T-helper 1 cell (primary cell): ENCODE data around the gene PDK1.
"Not testable (repeated sequence)": the region's sequence is repeated elsewhere in the genome, so short reads cannot be mapped to it uniquely, and the experiment has no call there.

Experiments used
- DNase-seq, 5 donors: peaks; one replicate each; pipeline ENCODE4 v3.0.0-alpha.2; 2012 to 2020
- total RNA-seq, 4 donors: gene quantifications; one replicate each; lab custom pipeline; 2026; lab: John Stamatoyannopoulos, UW

PDK1 gene
- 36.7 to 76.7 (median 43.3) reads per million in 4 donors for total RNA-seq

- peak; percentile 82 to 91 (median 87) for DNase-seq
Measured at GRCh38 chr2:172555522-172556283, at the start of gene PDK1. PDK1 (plus strand) TSS chr2:172556090; CDS start chr2:172556151, 61 bp downstream.

- DNase-seq = no peak
Measured at GRCh38 chr2:172507199-172507598, 48.7 kb upstream of the PDK1 start.

GRCh38 chr2:172510088-172510487 is 45.8 kb upstream of the PDK1 start:
- no peak for DNase-seq

- DNase-seq = no peak
Measured at GRCh38 chr2:172510548-172510947, 45.3 kb upstream of the PDK1 start.

GRCh38 chr2:172512810-172513523 is 42.9 kb upstream of the PDK1 start:
- no peak for DNase-seq

- DNase-seq = no peak
Measured at GRCh38 chr2:172513524-172513900, 42.4 kb upstream of the PDK1 start.

GRCh38 chr2:172513935-172514586 is 41.8 kb upstream of the PDK1 start:
- no peak for DNase-seq

GRCh38 chr2:172516299-172516698 is 39.6 kb upstream of the PDK1 start:
- no peak for DNase-seq

GRCh38 chr2:172518995-172519394 is 36.9 kb upstream of the PDK1 start:
- DNase-seq = no peak

- no peak for DNase-seq
Measured at GRCh38 chr2:172525601-172526000, 30.3 kb upstream of the PDK1 start.

GRCh38 chr2:172531309-172531708 is 24.6 kb upstream of the PDK1 start:
- DNase-seq = no peak

- not testable (repeated sequence) for DNase-seq
Measured at GRCh38 chr2:172532461-172532860, 23.4 kb upstream of the PDK1 start.

- DNase-seq = no peak
Measured at GRCh38 chr2:172533687-172534086, 22.2 kb upstream of the PDK1 start.

GRCh38 chr2:172535119-172535518 is 20.8 kb upstream of the PDK1 start:
- DNase-seq = no peak

- not testable (repeated sequence) for DNase-seq
Measured at GRCh38 chr2:172537851-172538250, 18.0 kb upstream of the PDK1 start.

- DNase-seq = no peak
Measured at GRCh38 chr2:172539767-172540166, 16.1 kb upstream of the PDK1 start.

GRCh38 chr2:172540421-172540820 is 15.5 kb upstream of the PDK1 start:
- DNase-seq = no peak

- no peak for DNase-seq
Measured at GRCh38 chr2:172545408-172546075, 10.3 kb upstream of the PDK1 start.

- DNase-seq = no peak
Measured at GRCh38 chr2:172549131-172549530, 6.8 kb upstream of the PDK1 start.

- DNase-seq = peak in 1 of 5 donors; percentile 28
Measured at GRCh38 chr2:172549802-172550201, 6.1 kb upstream of the PDK1 start.

- DNase-seq = no peak
Measured at GRCh38 chr2:172550419-172550818, 5.5 kb upstream of the PDK1 start.

- DNase-seq = no peak
Measured at GRCh38 chr2:172551271-172551670, 4.6 kb upstream of the PDK1 start.
